Esophagus muscularis mucosa (tissue), 4 donors: ENCODE measurements around the gene ARL4A. TPM values are rescaled to one million over a fixed set of nuclear protein-coding genes. Genes with fewer than 3 reads are reported as not detected.

Source experiments
- small RNA-seq, 3 donors: library from RNA; depleted of rRNA; stranded (forward); fragments of <200 nt; gene quantifications; one replicate each; pipeline ENCODE3, GENCODE V24; 2016
- total RNA-seq, 4 donors: library from RNA; depleted of rRNA; stranded (reverse); fragments of >200 nt; gene quantifications; one replicate each; pipeline versions ENCODE4 v1.1.0 to v1.2.1, GENCODE V29; 2016

Gene ARL4A
- total RNA-seq, 4 donors from 2014 or later, result 34.9 to 62.3 (median 52.4) TPM

Small RNA genes within 50 kb of the gene (small RNA-seq; reads per million reads assigned to genes)
- 0 reads per million in 3 donors for gene RF00264

Other genes with a start within 250 kb of the ARL4A start
- 1 to 10 TPM in 1 of 4 donors, under 1 TPM in 3; 0.32 to 1.0 (median 0.66) TPM for gene SCIN, start 116.9 kb upstream of the ARL4A start, total RNA-seq